CD14-positive monocyte (primary cell): ENCODE data around the gene SCUBE3. TPM values are rescaled to one million over a fixed set of nuclear protein-coding genes. Genes with fewer than 3 reads are reported as not detected.
A peak's percentile ranks its signal among the peaks of the same experiment; 100 is the strongest.

Source experiments
- DNase-seq, 3 donors: peaks; one replicate each; pipeline ENCODE4 v3.0.0-alpha.2; 2011 to 2022
- H2AFZ ChIP-seq: 2 replicates; pipeline ENCODE4 v1.6.0; 2012; ENCODE audit warnings: mild to moderate bottlenecking, low read depth, low read length, inconsistent platforms; ENCODE audit not compliant: insufficient read depth, poor library complexity, severe bottlenecking
- H3K27ac ChIP-seq, 2 donors: 1 replicate in 1 of 2; 2 replicates in 1 of 2; pipeline ENCODE4 v1.5.1; 2012 to 2013; ENCODE audit warnings: low read length in 2 of 2, control low read depth in 1 of 2, inconsistent platforms in 1 of 2, low read depth in 1 of 2, mild to moderate bottlenecking in 1 of 2
- H3K27me3 ChIP-seq, 2 donors: one replicate each; pipeline versions ENCODE4 v1.6.0 to v1.6.1; 2011 to 2013; ENCODE audit warnings: low read length in 2 of 2; ENCODE audit not compliant: control insufficient read depth in 2 of 2, insufficient read depth in 2 of 2
- H3K36me3 ChIP-seq, 2 donors: replicated peaks in 1 of 2; 1 replicate in 1 of 2; 2 replicates in 1 of 2; pipeline versions ENCODE4 v1.5.1 to v1.6.1; 2012 to 2013; ENCODE audit warnings: low read length in 2 of 2, control low read depth in 1 of 2, inconsistent platforms in 1 of 2, mild to moderate bottlenecking in 1 of 2; ENCODE audit not compliant: insufficient read depth in 2 of 2, control insufficient read depth in 1 of 2
- H3K4me1 ChIP-seq, 2 donors: 1 replicate in 1 of 2; 2 replicates in 1 of 2; pipeline versions ENCODE4 v1.5.1 to v1.6.1; 2012 to 2013; ENCODE audit warnings: low read length in 2 of 2, control low read depth in 1 of 2, inconsistent platforms in 1 of 2, mild to moderate bottlenecking in 1 of 2, moderate library complexity in 1 of 2; ENCODE audit not compliant: insufficient read depth in 2 of 2, control insufficient read depth in 1 of 2
- H3K4me2 ChIP-seq: replicated peaks from 2 replicates; pipeline ENCODE3; 2012; ENCODE audit warnings: low read length, moderate library complexity, mild to moderate bottlenecking; ENCODE audit not compliant: poor library complexity, severe bottlenecking; ENCODE audit errors: extremely low read depth
- H3K4me3 ChIP-seq, 3 experiments: fragments of 200-600 bp in 1 of 3; sonication (generic) in 1 of 3; replicated peaks in 1 of 3; 1 replicate in 2 of 3; 2 replicates in 1 of 3; pipeline ENCODE4 v1.5.1; 2011 to 2013; ENCODE audit warnings: low read length in 3 of 3, mild to moderate bottlenecking in 3 of 3, control low read depth in 2 of 3, low read depth in 2 of 3, inconsistent platforms in 1 of 3, moderate library complexity in 1 of 3
- H3K79me2 ChIP-seq: 2 replicates; pipeline ENCODE4 v1.6.0; 2012; ENCODE audit warnings: mild to moderate bottlenecking, control low read depth, inconsistent platforms, low read length, moderate library complexity; ENCODE audit not compliant: insufficient read depth
- H3K9ac ChIP-seq: 2 replicates; pipeline ENCODE4 v1.6.0; 2017; ENCODE audit warnings: low read length, mild to moderate bottlenecking; ENCODE audit not compliant: insufficient read depth, poor library complexity, severe bottlenecking
- H3K9me3 ChIP-seq, 2 donors: replicated peaks in 1 of 2; 1 replicate in 1 of 2; 2 replicates in 1 of 2; pipeline versions ENCODE4 v1.5.1 to v1.6.1; 2012 to 2013; ENCODE audit warnings: low read length in 2 of 2, control low read depth in 1 of 2; ENCODE audit not compliant: control insufficient read depth in 1 of 2, insufficient read depth in 1 of 2
- H4K20me1 ChIP-seq: 2 replicates; pipeline ENCODE4 v1.6.0; 2012; ENCODE audit warnings: mild to moderate bottlenecking, low read length, control low read depth, moderate library complexity; ENCODE audit not compliant: insufficient read depth
- H3K27ac Mint-ChIP-seq, 7 donors: one replicate each; pipeline ENCODE4 v1.8.0; 2020; ENCODE audit warnings: mild to moderate bottlenecking in 7 of 7, mixed read lengths in 7 of 7, moderate library complexity in 6 of 7, inconsistent platforms in 2 of 7
- H3K27me3 Mint-ChIP-seq, 3 donors: one replicate each; pipeline ENCODE4 v1.8.0; 2021 to 2022; ENCODE audit warnings: low read depth in 3 of 3, mild to moderate bottlenecking in 3 of 3, mixed read lengths in 3 of 3, moderate library complexity in 3 of 3, inconsistent platforms in 1 of 3
- H3K36me3 Mint-ChIP-seq, 2 donors: one replicate each; pipeline ENCODE4 v1.8.0; 2020; ENCODE audit warnings: mixed read lengths in 2 of 2, inconsistent platforms in 1 of 2, mild to moderate bottlenecking in 1 of 2
- H3K4me1 Mint-ChIP-seq: one replicate; pipeline ENCODE4 v1.8.0; 2020; ENCODE audit warnings: mild to moderate bottlenecking, mixed read lengths
- H3K4me3 Mint-ChIP-seq, 2 donors: one replicate each; pipeline ENCODE4 v1.8.0; 2020; ENCODE audit warnings: mild to moderate bottlenecking in 2 of 2, mixed read lengths in 2 of 2, moderate library complexity in 1 of 2
- H3K9me3 Mint-ChIP-seq, 7 donors: one replicate each; pipeline ENCODE4 v1.8.0; 2020 to 2022; ENCODE audit warnings: mixed read lengths in 7 of 7, mild to moderate bottlenecking in 6 of 7, moderate library complexity in 6 of 7, inconsistent platforms in 2 of 7
- WGBS: methylation state at CpG from one replicate; pipeline ENCODE4 v1.1.5; 2013; ENCODE audit warnings: missing lambda C conversion rate; ENCODE audit not compliant: insufficient coverage; 5-methylcytosine and 5-hydroxymethylcytosine counted together
- intact Hi-C, 2 donors: fragments of 100-400 bp; cut with micrococcal nuclease; formaldehyde crosslinking; loops; one replicate each; pipeline versions ENCODE4 v1.15.0 to v1.15.1; 2023
- polyA plus RNA-seq, 3 donors: library from polyadenylated mRNA; depleted of rRNA in 1 of 3; unstranded in 2 of 3; stranded (reverse) in 1 of 3; fragments of 300-500 nt in 2 of 3; fragments of >200 nt in 1 of 3; fragmentation: Illumina TruSeq in 2 of 3; gene quantifications; 1 replicate in 2 of 3; 2 replicates in 1 of 3; pipeline ENCODE4 v1.2.3, GENCODE V29; 2012 to 2021
- TF ChIP-seq, protein P1 (sequence below): fragments of 200-600 bp; IDR thresholded peaks from one replicate; pipeline ENCODE4 v1.8.0; 2022; ENCODE audit warnings: antibody characterized with exemption, mild to moderate bottlenecking

The SCUBE3 gene
- polyA plus RNA-seq, 3 donors: not detected

GRCh38 chr6:35176301-35177024 lies 37.3 kb upstream of the SCUBE3 start:
- Mint-ChIP-seq H3K4me3 (peak overlapping the region in 1 of 2 donors; percentile 28), H3K4me1 (no peaks in the 10 kb centered on the region), H3K27ac (no peak overlapping the region), H3K36me3 (no peaks in the 10 kb centered on the region), H3K27me3 (peaks cover 6 to 14% (median 9%) of the 10 kb centered on the region in 3 donors), H3K9me3 (peaks cover 0 to 7% (median 4%) of the 10 kb centered on the region in 7 donors)
- no peaks in the 10 kb centered on the region for H3K9me3 ChIP-seq
- 30% methylated on average over 3 of the region's 3 CpGs for WGBS
- no peaks in the 10 kb centered on the region for H3K27me3 ChIP-seq
- no peak for DNase-seq
- H4K20me1 ChIP-seq: no peaks in the 10 kb centered on the region
- no peak overlapping the region for H3K27ac ChIP-seq
- H3K9ac ChIP-seq: no peak overlapping the region
- no peaks in the 10 kb centered on the region for H3K4me1 ChIP-seq
- H3K36me3 ChIP-seq: no peaks in the 10 kb centered on the region
- TF ChIP-seq, protein P1, sequence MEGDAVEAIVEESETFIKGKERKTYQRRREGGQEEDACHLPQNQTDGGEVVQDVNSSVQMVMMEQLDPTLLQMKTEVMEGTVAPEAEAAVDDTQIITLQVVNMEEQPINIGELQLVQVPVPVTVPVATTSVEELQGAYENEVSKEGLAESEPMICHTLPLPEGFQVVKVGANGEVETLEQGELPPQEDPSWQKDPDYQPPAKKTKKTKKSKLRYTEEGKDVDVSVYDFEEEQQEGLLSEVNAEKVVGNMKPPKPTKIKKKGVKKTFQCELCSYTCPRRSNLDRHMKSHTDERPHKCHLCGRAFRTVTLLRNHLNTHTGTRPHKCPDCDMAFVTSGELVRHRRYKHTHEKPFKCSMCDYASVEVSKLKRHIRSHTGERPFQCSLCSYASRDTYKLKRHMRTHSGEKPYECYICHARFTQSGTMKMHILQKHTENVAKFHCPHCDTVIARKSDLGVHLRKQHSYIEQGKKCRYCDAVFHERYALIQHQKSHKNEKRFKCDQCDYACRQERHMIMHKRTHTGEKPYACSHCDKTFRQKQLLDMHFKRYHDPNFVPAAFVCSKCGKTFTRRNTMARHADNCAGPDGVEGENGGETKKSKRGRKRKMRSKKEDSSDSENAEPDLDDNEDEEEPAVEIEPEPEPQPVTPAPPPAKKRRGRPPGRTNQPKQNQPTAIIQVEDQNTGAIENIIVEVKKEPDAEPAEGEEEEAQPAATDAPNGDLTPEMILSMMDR: no peak
- no peak overlapping the region for H2AFZ ChIP-seq
- no peaks in the 10 kb centered on the region for H3K79me2 ChIP-seq
- H3K4me3 ChIP-seq: no peak overlapping the region
- H3K4me2 ChIP-seq: no peak overlapping the region
- intact Hi-C loops: no loop called here

DNA sequence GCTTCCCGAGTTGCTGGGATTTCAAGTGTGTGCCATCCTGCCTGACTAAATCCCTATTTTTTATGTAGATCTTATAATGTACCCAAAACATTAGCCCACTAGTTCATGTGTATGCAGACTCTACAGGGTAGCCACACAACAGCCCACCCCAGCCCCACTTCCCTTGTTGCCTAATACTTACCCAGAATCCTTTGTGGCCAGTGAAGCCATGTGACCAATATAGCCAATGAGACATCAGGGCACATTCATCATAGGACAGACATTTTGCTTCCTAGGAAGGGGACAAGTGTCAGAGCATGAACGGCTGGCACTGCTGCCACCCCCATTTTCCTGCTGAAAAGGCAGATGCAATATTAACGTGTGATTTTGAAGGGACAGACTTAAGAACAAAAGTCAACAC lies 36.6 kb upstream of the SCUBE3 start:
- Histone ChIP-seq H4K20me1 (no peaks in the 10 kb centered on the region), H3K27ac (no peak overlapping the region), H3K4me3 (no peak overlapping the region), H3K27me3 (peaks cover 0 to 3% of the 10 kb centered on the region in 2 donors), H3K9me3 (no peaks in the 10 kb centered on the region), H3K36me3 (no peaks in the 10 kb centered on the region), H3K4me2 (no peak overlapping the region), H2AFZ (no peak overlapping the region), H3K9ac (no peak overlapping the region), H3K79me2 (no peaks in the 10 kb centered on the region), H3K4me1 (no peaks in the 10 kb centered on the region)
- DNase-seq: no peak
- Mint-ChIP-seq H3K36me3 (no peaks in the 10 kb centered on the region), H3K4me3 (no peak overlapping the region), H3K9me3 (peaks cover 0 to 7% (median 4%) of the 10 kb centered on the region in 7 donors), H3K27ac (no peak overlapping the region), H3K4me1 (no peaks in the 10 kb centered on the region), H3K27me3 (peaks cover 9 to 19% (median 9%) of the 10 kb centered on the region in 3 donors)
- 100% methylated on average over 2 of the region's 3 CpGs for WGBS
- intact Hi-C loops: no loop called here
- TF ChIP-seq, protein P1: no peak
